SK-N-SH (cell line): Measurements from ENCODE around the gene PTPRK. TPM values are rescaled to one million over a fixed set of nuclear protein-coding genes. Genes with fewer than 3 reads are reported as not detected.

Source experiments
- CTCF ChIA-PET: fragments of 300-600, 350-600 bp; formaldehyde crosslinking; extraction: SDS; loops from one replicate; lab custom pipeline; 2021; lab: Yijun Ruan, JAX
- POLR2A ChIA-PET: fragments of 350-600 bp; sonication (Branson Sonifier 250); formaldehyde crosslinking; extraction: SDS; loops from one replicate; lab custom pipeline; 2020; ENCODE audit warnings: antibody characterized with exemption, inconsistent platforms; lab: Yijun Ruan, JAX
- DNase-seq: peaks from one replicate; pipeline ENCODE4 v3.0.0; 2012
- H2AFZ ChIP-seq: fragments of 200-600 bp; sonication (generic); 2 replicates; pipeline ENCODE4 v1.8.1; 2016; ENCODE audit warnings: antibody characterized with exemption, mild to moderate bottlenecking, low read depth
- H3F3A ChIP-seq: fragments of 200-600 bp; sonication (generic); replicated peaks from 2 replicates; pipeline ENCODE3; 2016; ENCODE audit warnings: antibody characterized with exemption, mild to moderate bottlenecking; ENCODE audit not compliant: insufficient read depth
- H3K27ac ChIP-seq, 2 experiments: fragments of 200-500 bp in 1 of 2; fragments of 200-600 bp in 1 of 2; sonication (Bioruptor generic) in 1 of 2; sonication (generic), shearing (Covaris generic) in 1 of 2; 2 replicates each; pipeline versions ENCODE4 v1.5.1 to v1.6.1; 2014 to 2016; ENCODE audit warnings: low read depth in 2 of 2, inconsistent platforms in 1 of 2, low read length in 1 of 2, mild to moderate bottlenecking in 1 of 2, mixed read lengths in 1 of 2
- H3K27me3 ChIP-seq: fragments of 200-600 bp; sonication (generic), shearing (Covaris generic); 2 replicates; pipeline ENCODE4 v1.6.1; 2016; ENCODE audit warnings: mixed run types; ENCODE audit not compliant: insufficient read depth
- H3K36me3 ChIP-seq, 2 experiments: fragments of 200-500 bp in 1 of 2; fragments of 200-600 bp in 1 of 2; sonication (Bioruptor generic) in 1 of 2; sonication (generic) in 1 of 2; replicated peaks in 1 of 2; 2 replicates each; pipeline versions ENCODE3 to v1.5.1; 2014 to 2016; ENCODE audit warnings: low read length in 1 of 2, mild to moderate bottlenecking in 1 of 2; ENCODE audit not compliant: insufficient read depth in 2 of 2, control insufficient read depth in 1 of 2
- H3K4me1 ChIP-seq, 2 experiments: fragments of 200-500 bp in 1 of 2; fragments of 200-600 bp in 1 of 2; sonication (Bioruptor generic) in 1 of 2; sonication (generic), shearing (Covaris generic) in 1 of 2; 2 replicates each; pipeline versions ENCODE4 v1.5.1 to v1.6.1; 2014 to 2016; ENCODE audit warnings: low read depth in 1 of 2, low read length in 1 of 2, mixed run types in 1 of 2; ENCODE audit not compliant: insufficient read depth in 2 of 2, control insufficient read depth in 1 of 2
- H3K4me2 ChIP-seq: fragments of 200-600 bp; sonication (generic), shearing (Covaris generic); 2 replicates; pipeline ENCODE4 v1.6.1; 2017; ENCODE audit warnings: mixed run types
- H3K4me3 ChIP-seq, 2 experiments: fragments of 200-500 bp in 1 of 2; fragments of 200-600 bp in 1 of 2; sonication (Bioruptor generic) in 1 of 2; sonication (generic), shearing (Covaris generic) in 1 of 2; 2 replicates each; pipeline versions ENCODE4 v1.5.1 to v1.8.1; 2014 to 2016; ENCODE audit warnings: low read depth in 2 of 2, inconsistent platforms in 1 of 2, low read length in 1 of 2, mild to moderate bottlenecking in 1 of 2, mixed read lengths in 1 of 2, moderate library complexity in 1 of 2
- H3K79me2 ChIP-seq: fragments of 200-600 bp; sonication (generic); 2 replicates; pipeline ENCODE4 v1.8.1; 2017; ENCODE audit warnings: mild to moderate bottlenecking; ENCODE audit not compliant: insufficient read depth
- H3K9ac ChIP-seq: fragments of 200-600 bp; sonication (generic); 2 replicates; pipeline ENCODE4 v1.6.1; 2017; ENCODE audit warnings: mixed run types
- H3K9me2 ChIP-seq: fragments of 200-600 bp; sonication (generic); 2 replicates; pipeline ENCODE4 v1.6.1; 2017; ENCODE audit warnings: mixed run types
- H3K9me3 ChIP-seq: fragments of 200-600 bp; sonication (generic); 2 replicates; pipeline ENCODE4 v1.6.1; 2017; ENCODE audit warnings: mixed run types, mild to moderate bottlenecking, moderate library complexity
- H4K20me1 ChIP-seq: fragments of 200-600 bp; sonication (generic); 2 replicates; pipeline ENCODE4 v1.6.1; 2017; ENCODE audit warnings: mild to moderate bottlenecking, mixed run types; ENCODE audit not compliant: insufficient read depth
- EZH2phosphoT487 ChIP-seq: fragments of 200-600 bp; sonication (generic); IDR thresholded peaks from 2 replicates; pipeline ENCODE4 v1.6.1; 2017; ENCODE audit warnings: low read depth, mixed run types, mild to moderate bottlenecking, antibody characterized with exemption, moderate library complexity, borderline replicate concordance
- REST ChIP-seq: IDR thresholded peaks from 2 replicates; pipeline ENCODE4 v1.6.1; 2012; ENCODE audit warnings: mild to moderate bottlenecking, low read depth, low read length, moderate library complexity
- RXRA ChIP-seq: IDR thresholded peaks from 2 replicates; pipeline ENCODE4 v1.4.0; 2012; ENCODE audit warnings: low read depth, mild to moderate bottlenecking, borderline replicate concordance
- WGBS: methylation state at CpG from one replicate; pipeline ENCODE4 v1.1.6; 2017; ENCODE audit warnings: low lambda C conversion rate; 5-methylcytosine and 5-hydroxymethylcytosine counted together
- polyA plus RNA-seq, 3 experiments: library from polyadenylated mRNA; depleted of rRNA; stranded (reverse); fragments of >200 nt; gene quantifications; 2 replicates each; pipeline ENCODE4 v1.2.3, GENCODE V29; 2012
- TF ChIP-seq, protein P1 (sequence below): IDR thresholded peaks from 2 replicates; pipeline ENCODE4 v1.4.0; 2012; ENCODE audit warnings: low read depth
- TF ChIP-seq, protein P2 (sequence below): IDR thresholded peaks from 2 replicates; pipeline ENCODE4 v1.4.0; 2012; ENCODE audit warnings: low read depth, borderline replicate concordance
- TF ChIP-seq, protein P3 (sequence below): fragments of 150-350 bp; IDR thresholded peaks from 2 replicates; pipeline ENCODE4 v1.6.1; 2017; ENCODE audit warnings: antibody characterized with exemption, low read length, low read depth, borderline replicate concordance

The PTPRK gene
- polyA plus RNA-seq, 1 of the 3 experiments (the other 2 are of a cell fraction) = 9.5 TPM

- no peaks in the 10 kb centered on the region for H3K4me1 ChIP-seq
- 94% methylated on average over 4 of the region's 4 CpGs for WGBS
- no peaks in the 10 kb centered on the region for H4K20me1 ChIP-seq
- H3K9me2 ChIP-seq = no peaks in the 10 kb centered on the region
- no peak for DNase-seq
- CTCF ChIA-PET = interaction anchor here (0.6 kb wide), 1 partner anchor 181 kb away, joined by 3 read pairs; no protein-coding TSS in a partner anchor
- no peaks in the 10 kb centered on the region for H3K36me3 ChIP-seq
- 0 out of 2 replicates have a peak, but pooled peaks cover 6% of the 10 kb centered on the region for H3K79me2 ChIP-seq
- H3K27ac ChIP-seq = no peak overlapping the region
- H3F3A ChIP-seq = no peaks in the 10 kb centered on the region
- H3K27me3 ChIP-seq = no peaks in the 10 kb centered on the region
- H3K9me3 ChIP-seq = no peaks in the 10 kb centered on the region
- POLR2A ChIA-PET = no interaction called here
- no peak overlapping the region for H3K4me3 ChIP-seq
- no peak overlapping the region for H2AFZ ChIP-seq
- TF ChIP-seq RXRA (no peak), REST (no peak), EZH2phosphoT487 (no peak)
- TF ChIP-seq, protein P1, sequence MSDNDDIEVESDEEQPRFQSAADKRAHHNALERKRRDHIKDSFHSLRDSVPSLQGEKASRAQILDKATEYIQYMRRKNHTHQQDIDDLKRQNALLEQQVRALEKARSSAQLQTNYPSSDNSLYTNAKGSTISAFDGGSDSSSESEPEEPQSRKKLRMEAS = no peak
- TF ChIP-seq, protein P2, sequence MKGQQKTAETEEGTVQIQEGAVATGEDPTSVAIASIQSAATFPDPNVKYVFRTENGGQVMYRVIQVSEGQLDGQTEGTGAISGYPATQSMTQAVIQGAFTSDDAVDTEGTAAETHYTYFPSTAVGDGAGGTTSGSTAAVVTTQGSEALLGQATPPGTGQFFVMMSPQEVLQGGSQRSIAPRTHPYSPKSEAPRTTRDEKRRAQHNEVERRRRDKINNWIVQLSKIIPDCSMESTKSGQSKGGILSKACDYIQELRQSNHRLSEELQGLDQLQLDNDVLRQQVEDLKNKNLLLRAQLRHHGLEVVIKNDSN = no peak
- TF ChIP-seq, protein P3, sequence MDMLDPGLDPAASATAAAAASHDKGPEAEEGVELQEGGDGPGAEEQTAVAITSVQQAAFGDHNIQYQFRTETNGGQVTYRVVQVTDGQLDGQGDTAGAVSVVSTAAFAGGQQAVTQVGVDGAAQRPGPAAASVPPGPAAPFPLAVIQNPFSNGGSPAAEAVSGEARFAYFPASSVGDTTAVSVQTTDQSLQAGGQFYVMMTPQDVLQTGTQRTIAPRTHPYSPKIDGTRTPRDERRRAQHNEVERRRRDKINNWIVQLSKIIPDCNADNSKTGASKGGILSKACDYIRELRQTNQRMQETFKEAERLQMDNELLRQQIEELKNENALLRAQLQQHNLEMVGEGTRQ = no peak
- H3K4me2 ChIP-seq = no peak overlapping the region
- H3K9ac ChIP-seq = no peak overlapping the region
These were observed 267.8 kb downstream of the PTPRK start for GRCh38 chr6:128252341-128253176.
